HPDE6-E6E7 (cell line): ENCODE results near the gene ATP13A3.

ENCODE experiments used
- DNase-seq: peaks from one replicate; pipeline ENCODE4 v3.0.0; 2011; ENCODE audit warnings: missing footprints; ENCODE audit errors: extremely low spot score

ATP13A3 gene

GRCh38 chr3:194475138-194475932, 11.5 kb downstream of the ATP13A3 start:
- DNase-seq, result no peak

GRCh38 chr3:194474675-194475074, 12.1 kb downstream of the ATP13A3 start:
- no peak for DNase-seq

- DNase-seq, result no peak
Observed at GRCh38 chr3:194472290-194472920, 14.4 kb downstream of the ATP13A3 start.

- DNase-seq, result no peak
Observed at GRCh38 chr3:194471863-194472262, 14.9 kb downstream of the ATP13A3 start.

GRCh38 chr3:194470615-194471014, 16.2 kb downstream of the ATP13A3 start:
- no peak for DNase-seq

GRCh38 chr3:194469977-194470376, 16.8 kb downstream of the ATP13A3 start:
- DNase-seq, result no peak

- no peak for DNase-seq
Observed at GRCh38 chr3:194468086-194468485, 18.7 kb downstream of the ATP13A3 start.

- no peak for DNase-seq
Observed at GRCh38 chr3:194466761-194467356, 19.9 kb downstream of the ATP13A3 start.

GRCh38 chr3:194465920-194466570, 20.8 kb downstream of the ATP13A3 start:
- no peak for DNase-seq

GRCh38 chr3:194465246-194465645, 21.6 kb downstream of the ATP13A3 start:
- no peak for DNase-seq

- DNase-seq, result no peak
Observed at GRCh38 chr3:194464692-194465091, 22.1 kb downstream of the ATP13A3 start.

GRCh38 chr3:194462936-194463335, 23.9 kb downstream of the ATP13A3 start:
- no peak for DNase-seq

- DNase-seq, result no peak
Observed at GRCh38 chr3:194460566-194460965, 26.2 kb downstream of the ATP13A3 start.

- no peak for DNase-seq
Observed at GRCh38 chr3:194458131-194458530, 28.7 kb downstream of the ATP13A3 start.

GRCh38 chr3:194455481-194455880, 31.3 kb downstream of the ATP13A3 start:
- no peak for DNase-seq

- no peak for DNase-seq
Observed at GRCh38 chr3:194450341-194450740, 36.5 kb downstream of the ATP13A3 start.

GRCh38 chr3:194449913-194450312, 36.9 kb downstream of the ATP13A3 start:
- no peak for DNase-seq

- DNase-seq, result no peak
Observed at GRCh38 chr3:194447657-194448056, 39.1 kb downstream of the ATP13A3 start.

GRCh38 chr3:194447161-194447560, 39.6 kb downstream of the ATP13A3 start:
- no peak for DNase-seq

GRCh38 chr3:194446754-194447153, 40.0 kb downstream of the ATP13A3 start:
- DNase-seq, result no peak

- DNase-seq, result no peak
Observed at GRCh38 chr3:194446172-194446571, 40.6 kb downstream of the ATP13A3 start.

GRCh38 chr3:194443901-194444300, 42.9 kb downstream of the ATP13A3 start:
- no peak for DNase-seq
